Fibroblast of lung (primary cell): ENCODE results near the gene MECR.

Experiments used
- CTCF ChIP-seq, 2 donors: IDR thresholded peaks in 1 of 2; conservative IDR thresholded peaks in 1 of 2; 1 replicate in 1 of 2; 2 replicates in 1 of 2; pipeline ENCODE4 v1.5.1; 2011 to 2012; ENCODE audit warnings: low read length in 2 of 2, control low read depth in 1 of 2, inconsistent platforms in 1 of 2, low read depth in 1 of 2, mild to moderate bottlenecking in 1 of 2
- EZH2 ChIP-seq: IDR thresholded peaks from 2 replicates; pipeline ENCODE4 v1.5.1; 2012; ENCODE audit warnings: low read length, control low read depth, mild to moderate bottlenecking; ENCODE audit errors: missing control alignments

DNA sequence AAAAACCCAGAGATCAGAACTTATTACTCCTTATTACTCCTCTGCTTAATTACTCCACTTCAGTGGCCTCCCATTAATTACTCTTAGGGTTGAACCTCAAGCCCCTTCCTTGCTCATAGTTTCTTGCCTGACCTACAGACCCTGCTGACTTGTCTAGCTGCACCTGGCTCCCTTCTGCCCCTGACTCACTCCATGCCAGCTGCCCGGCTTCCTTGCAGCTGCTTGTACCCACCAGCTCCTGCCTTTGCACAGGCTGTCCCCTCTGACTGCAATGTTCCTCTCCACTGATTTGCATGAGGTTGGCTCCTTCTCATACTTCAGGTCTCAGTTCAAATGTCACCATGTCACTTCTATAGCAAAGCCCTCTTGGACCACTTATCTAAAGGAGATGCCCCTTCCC is 3.7 kb upstream of the MECR start:
- TF ChIP-seq CTCF (conservative IDR thresholded peaks at IDR 0.05 in 1 of 2, IDR thresholded peaks at IDR 0.05 in 1 of 2; ENCODE audit: low read depth in 1 of 2, low read length in 2 of 2) (no peak), EZH2 (no peak)
